GM21825 (cell line): ENCODE data around the gene IL17RE.
"Not testable (repeated sequence)": the region's sequence is repeated elsewhere in the genome, so short reads cannot be mapped to it uniquely, and the experiment has no call there.

Experiments
- ATAC-seq: cut with Tn5 transposase; IDR thresholded peaks from one replicate; pipeline ENCODE4 v1.9.1; 2021; ENCODE audit warnings: mild to moderate bottlenecking, moderate library complexity; ENCODE audit not compliant: unreplicated experiment

The IL17RE gene

GRCh38 chr3:9902372-9903237 lies at the start of gene IL17RE:
TSS of gene IL17RE (plus strand) at chr3:9902848. CDS start at chr3:9902933, 85 bp downstream.
- no peak for ATAC-seq

GRCh38 chr3:9854291-9854940 lies 48.2 kb upstream of the IL17RE start:
- not testable (repeated sequence) for ATAC-seq

- ATAC-seq = no peak
These were observed 47.1 kb upstream of the IL17RE start for GRCh38 chr3:9855594-9855993.

DNA sequence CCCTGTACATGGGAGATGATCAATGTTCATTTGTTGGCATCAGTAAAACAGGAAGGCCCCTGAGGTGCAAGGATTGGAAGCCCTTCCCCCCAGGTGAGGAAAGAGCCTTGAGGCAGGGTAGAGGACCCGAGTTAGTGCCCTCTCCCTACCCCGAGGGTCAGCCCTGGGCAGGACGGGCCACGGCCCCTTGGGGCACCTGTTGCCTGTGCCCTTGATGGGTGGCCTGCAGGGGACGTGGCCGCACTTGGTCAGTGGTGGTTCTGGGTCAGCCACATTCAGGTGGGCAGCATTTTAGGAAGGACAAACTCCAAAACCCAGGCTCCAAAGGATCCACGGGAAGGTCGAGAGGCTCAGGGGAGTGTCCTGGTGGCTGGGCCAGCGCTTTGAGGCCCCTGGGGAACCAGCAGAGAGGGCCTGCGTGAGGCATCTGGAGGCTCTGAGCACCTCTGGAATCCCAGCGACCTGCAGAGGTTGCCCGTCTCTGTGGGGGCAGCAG lies 43.1 kb upstream of the IL17RE start:
- ATAC-seq = no peak

- no peak for ATAC-seq
These were observed 41.4 kb upstream of the IL17RE start for GRCh38 chr3:9861201-9861600.

DNA sequence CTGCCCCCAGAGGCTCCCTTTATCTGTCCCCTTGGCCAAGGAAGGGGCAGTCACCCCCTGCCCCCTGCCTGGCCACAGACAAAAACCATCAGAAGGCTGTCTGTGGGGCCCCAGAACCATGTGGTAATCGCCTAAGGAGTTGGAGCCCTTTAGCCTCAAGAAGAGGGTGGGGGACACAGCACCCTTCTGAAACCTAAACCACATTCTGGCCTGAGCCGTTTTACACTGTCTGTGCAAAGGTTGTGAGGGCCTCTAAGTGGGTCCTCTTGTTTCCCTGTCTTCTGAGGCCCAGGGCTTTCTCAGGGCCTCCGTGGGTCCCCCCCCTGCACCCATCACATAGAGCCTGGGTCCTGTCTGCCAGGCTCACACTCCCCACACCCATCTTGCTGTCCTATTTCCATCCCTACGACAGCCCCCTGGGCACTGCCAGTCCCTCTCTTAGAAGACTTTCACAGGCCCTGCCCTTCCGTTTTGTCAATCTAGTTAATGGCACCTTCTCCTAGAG lies 41.0 kb upstream of the IL17RE start:
- no peak for ATAC-seq

- no peak for ATAC-seq
These were observed 40.1 kb upstream of the IL17RE start for GRCh38 chr3:9862391-9863057.

DNA sequence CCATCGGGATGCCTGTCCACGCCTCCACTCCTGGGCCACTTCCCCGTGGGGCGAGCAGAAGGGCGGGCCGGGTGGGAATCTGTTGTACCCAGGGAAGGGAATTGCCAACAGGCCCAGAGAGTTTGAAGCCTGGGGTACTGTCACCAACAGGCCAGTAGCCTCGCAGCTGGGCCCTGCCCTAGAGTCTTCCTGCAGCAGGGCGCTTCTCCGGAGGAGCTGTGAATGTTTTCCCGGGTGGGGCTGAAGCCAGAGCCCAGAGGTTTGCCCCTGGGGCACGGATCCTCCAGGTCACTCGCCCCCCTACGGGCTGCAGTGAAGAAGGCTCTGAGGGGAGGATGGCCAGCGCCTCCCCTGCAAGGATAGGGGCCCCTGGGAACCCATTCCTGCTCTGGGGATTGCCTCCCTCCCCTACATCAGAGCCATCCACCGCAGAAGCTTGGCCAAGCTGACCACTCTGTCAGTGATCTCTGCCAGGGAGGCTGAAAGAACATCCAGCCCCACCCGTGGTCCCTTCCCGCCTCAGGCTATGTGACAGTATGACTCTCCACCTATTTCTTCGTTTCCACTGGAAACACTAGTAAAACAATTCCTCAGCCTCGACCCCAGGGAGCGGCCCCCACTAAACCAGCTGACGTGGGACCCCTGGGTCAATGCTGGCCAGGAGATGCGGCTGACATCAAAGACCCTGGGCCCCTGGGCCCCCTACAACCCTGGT lies 39.4 kb upstream of the IL17RE start:
- no peak for ATAC-seq

GRCh38 chr3:9864200-9864927 lies 38.3 kb upstream of the IL17RE start:
- no peak for ATAC-seq

- not testable (repeated sequence) for ATAC-seq
These were observed 37.5 kb upstream of the IL17RE start for GRCh38 chr3:9865125-9865637.

- ATAC-seq = no peak
These were observed 36.0 kb upstream of the IL17RE start for GRCh38 chr3:9866639-9867038.

DNA sequence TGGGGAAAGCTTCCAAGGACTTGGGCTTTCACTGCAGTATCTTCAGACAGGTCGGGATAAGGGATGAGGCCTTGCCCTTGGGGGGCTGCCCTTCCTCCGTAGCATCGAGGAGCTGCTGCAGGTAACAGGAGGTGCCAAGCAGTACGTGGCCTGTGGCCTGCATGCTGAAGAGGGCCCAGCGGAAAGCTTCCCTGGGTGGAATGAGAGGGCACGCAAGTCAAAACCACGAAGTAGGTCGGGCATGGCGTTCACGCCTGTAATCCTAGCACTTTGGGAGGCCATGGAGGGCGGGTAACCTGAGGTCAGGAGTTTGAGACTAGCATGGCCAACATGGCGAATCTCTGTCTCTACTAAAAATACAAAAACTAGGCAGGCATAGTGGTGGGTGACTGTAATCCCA lies 35.5 kb upstream of the IL17RE start:
- no peak for ATAC-seq

- no peak for ATAC-seq
These were observed 32.7 kb upstream of the IL17RE start for GRCh38 chr3:9869955-9870354.

DNA sequence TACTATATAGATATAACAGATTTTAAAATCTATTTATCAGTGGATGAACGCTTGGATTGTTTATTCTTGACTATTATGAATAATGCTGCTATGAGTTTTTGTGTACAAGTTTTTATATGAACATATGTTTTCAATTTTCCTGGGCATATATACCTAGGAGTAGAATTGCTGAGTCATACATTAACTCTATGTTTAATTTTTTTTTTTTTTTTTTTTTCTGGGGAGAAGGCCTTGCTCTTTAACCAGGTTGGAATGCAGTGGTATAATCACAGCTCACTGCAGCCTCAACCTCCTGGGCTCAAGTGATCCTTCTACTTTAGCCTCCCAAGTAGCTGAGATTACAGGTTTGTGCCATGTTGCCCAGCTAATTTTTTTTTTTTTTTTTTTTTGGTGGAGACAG lies 31.7 kb upstream of the IL17RE start:
- ATAC-seq = no peak

GRCh38 chr3:9872067-9872466 lies 30.6 kb upstream of the IL17RE start:
- not testable (repeated sequence) for ATAC-seq

- no peak for ATAC-seq
These were observed 27.2 kb upstream of the IL17RE start for GRCh38 chr3:9875448-9875847.

DNA sequence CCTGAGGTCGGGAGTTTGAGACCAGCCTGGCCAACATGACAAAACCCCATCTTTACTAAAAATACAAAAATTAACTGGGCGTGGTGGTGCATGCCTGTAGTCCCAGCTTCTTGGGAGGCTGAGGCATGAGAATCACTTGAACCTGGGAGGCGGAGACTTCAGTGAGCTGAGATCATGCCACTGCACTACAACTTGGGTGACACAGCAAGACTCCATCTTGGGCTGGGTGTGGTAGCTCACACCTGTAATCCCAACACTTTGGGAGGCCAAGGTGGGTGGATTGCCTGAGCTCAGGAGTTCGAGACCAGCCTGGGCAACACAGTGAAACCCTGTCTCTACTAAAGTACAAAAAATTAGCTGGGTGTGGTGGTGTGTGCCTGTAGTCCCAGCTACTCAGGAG lies 26.4 kb upstream of the IL17RE start:
- not testable (repeated sequence) for ATAC-seq

GRCh38 chr3:9876991-9877390 lies 25.7 kb upstream of the IL17RE start:
- ATAC-seq = no peak

GRCh38 chr3:9878700-9879099 lies 23.9 kb upstream of the IL17RE start:
- ATAC-seq = no peak
